Testis (tissue), 2 donors: ENCODE measurements around the gene PDGFD.

ENCODE experiments used
- CTCF ChIP-seq, 3 experiments: fragments of 450-650 bp in 2 of 3; fragments of 200-600 bp in 1 of 3; sonication (generic) in 1 of 3; IDR thresholded peaks; one replicate each; pipeline ENCODE4 v1.5.1; 2016 to 2019; ENCODE audit warnings: antibody characterized with exemption in 3 of 3, mild to moderate bottlenecking in 2 of 3, moderate library complexity in 1 of 3
- POLR2A ChIP-seq: fragments of 450-650 bp; IDR thresholded peaks from one replicate; pipeline ENCODE4 v1.6.1; 2017; ENCODE audit warnings: antibody characterized with exemption, mild to moderate bottlenecking, moderate library complexity

- no peak for TF ChIP-seq CTCF (IDR thresholded peaks at IDR 0.05)
- TF ChIP-seq POLR2A = no peak
Measured at GRCh38 chr11:103929170-103929903, 234.6 kb downstream of the PDGFD start.
